ENCODE results near the gene ADAMTS15.

ADAMTS15 gene

DNA sequence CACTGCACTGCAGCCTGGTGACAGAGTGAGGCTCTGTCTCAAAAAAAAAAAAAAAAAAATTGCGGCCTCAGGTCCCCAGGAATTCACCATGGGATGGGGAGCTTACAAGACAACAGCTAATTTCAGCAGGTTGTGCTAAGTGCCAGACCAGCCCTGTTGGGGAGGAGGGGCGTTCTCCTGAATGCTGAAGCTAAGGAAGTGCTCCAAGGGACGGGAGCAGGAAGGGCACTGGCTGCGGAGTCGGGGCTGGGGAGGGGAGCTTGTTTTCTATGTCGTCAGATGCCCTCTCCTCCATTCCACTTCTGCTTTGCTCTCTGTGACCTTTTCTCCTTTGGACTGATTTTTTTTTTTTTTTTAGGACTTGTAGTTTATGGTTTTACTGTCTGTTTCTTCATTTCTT, 4.5 kb downstream of the ADAMTS15 start:
- TF ChIP-seq, protein P1, sequence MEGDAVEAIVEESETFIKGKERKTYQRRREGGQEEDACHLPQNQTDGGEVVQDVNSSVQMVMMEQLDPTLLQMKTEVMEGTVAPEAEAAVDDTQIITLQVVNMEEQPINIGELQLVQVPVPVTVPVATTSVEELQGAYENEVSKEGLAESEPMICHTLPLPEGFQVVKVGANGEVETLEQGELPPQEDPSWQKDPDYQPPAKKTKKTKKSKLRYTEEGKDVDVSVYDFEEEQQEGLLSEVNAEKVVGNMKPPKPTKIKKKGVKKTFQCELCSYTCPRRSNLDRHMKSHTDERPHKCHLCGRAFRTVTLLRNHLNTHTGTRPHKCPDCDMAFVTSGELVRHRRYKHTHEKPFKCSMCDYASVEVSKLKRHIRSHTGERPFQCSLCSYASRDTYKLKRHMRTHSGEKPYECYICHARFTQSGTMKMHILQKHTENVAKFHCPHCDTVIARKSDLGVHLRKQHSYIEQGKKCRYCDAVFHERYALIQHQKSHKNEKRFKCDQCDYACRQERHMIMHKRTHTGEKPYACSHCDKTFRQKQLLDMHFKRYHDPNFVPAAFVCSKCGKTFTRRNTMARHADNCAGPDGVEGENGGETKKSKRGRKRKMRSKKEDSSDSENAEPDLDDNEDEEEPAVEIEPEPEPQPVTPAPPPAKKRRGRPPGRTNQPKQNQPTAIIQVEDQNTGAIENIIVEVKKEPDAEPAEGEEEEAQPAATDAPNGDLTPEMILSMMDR (IDR thresholded peaks at IDR 0.05; ENCODE audit: borderline replicate concordance, insufficient read depth, low read depth, low read length), result no peak
- H3K4me3 ChIP-seq (ENCODE audit: low read depth, low read length), result no peak overlapping the region

DNA sequence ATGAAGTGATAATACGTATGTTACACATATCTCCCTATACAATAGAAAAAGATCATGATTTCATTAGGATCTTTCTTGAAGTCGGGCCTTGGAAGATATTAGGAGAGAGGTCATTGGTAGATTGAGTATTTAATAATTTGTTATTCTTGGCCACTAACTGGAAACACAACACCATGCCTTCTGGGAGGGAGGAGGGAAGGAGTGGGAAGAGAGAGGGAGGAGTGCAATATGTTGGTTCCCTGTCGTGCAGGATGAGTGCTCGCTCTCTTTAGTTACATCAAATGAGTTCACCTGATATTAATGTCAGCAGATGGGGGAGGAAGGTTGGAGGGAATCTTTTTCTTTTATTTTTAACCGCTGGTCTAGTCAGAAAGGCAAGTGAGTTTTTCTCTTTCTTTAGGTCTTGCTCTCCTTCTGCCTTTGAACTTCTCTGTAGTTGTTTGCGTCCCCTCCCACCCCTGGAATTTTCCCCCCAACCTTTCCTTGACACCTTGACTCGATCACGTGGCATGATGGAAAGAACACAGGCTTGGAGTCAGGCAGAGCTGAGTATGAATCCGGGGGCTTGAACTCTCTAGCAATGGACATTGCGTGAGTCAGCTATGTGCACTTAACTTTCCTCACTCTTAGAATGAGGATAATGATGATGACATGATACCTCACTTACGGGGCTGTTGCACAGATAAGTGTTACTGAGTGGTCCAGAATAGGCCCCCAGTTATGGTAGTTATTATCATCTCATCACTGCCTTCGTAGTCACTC, 6.2 kb downstream of the ADAMTS15 start:
- no peak overlapping the region for H3K4me3 ChIP-seq (ENCODE audit: low read depth, low read length)
- TF ChIP-seq, protein P1 (IDR thresholded peaks at IDR 0.05; ENCODE audit: borderline replicate concordance, insufficient read depth, low read depth, low read length), result no peak

DNA sequence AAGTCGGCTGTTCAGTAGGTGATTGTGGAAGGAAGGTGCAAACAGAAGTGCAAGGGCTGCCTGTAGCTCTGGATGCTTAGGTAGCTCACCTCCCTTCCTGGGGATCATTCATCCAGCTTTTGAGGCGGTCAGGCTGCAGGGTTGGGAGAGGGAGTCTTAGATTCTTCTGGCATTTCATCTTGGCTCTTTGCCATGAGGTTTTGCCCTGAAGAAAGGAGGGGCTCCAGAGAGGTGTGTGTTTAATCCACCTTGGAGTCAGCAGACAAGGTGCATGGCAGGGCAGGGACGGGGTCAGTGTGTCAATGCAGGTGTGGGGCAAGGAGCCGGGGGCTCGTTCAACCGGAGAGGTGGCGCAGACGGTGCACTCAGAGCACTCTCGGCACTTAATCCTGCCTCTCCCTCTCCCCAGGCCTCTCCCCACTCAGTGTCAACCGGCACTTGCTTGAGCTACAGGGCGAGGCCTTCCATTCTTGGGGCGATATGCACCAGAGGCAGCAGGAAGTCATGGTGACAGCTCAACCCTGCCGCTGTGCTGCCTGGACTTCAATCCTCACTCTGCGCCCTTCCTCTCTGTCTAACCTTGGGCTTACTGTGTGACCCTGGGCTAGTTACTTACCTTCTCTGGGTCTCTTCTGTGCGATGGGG, 7.2 kb downstream of the ADAMTS15 start:
- no peak overlapping the region for H3K4me3 ChIP-seq (ENCODE audit: low read depth, low read length)
- TF ChIP-seq, protein P1 (IDR thresholded peaks at IDR 0.05; ENCODE audit: borderline replicate concordance, insufficient read depth, low read depth, low read length), result no peak

DNA sequence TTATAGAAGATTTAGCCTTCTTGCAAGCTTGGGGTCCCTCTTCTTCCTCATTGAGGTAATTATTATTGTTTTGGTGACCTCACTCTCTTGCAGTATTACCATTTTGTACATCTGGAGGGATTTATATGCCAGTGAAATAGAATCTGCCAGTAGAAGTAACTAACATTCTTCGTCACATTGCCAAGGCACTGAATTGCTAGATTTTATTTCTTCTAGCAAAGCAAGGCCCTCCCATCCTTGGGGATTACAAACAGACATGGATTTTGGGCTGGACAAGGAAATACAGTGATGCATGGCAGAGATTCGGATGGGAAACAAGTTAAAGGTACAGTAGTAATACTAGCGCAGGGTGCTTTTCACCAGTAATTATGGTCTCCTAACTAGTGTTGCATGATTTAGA, 7.8 kb downstream of the ADAMTS15 start:
- no peak overlapping the region for H3K4me3 ChIP-seq (ENCODE audit: low read depth, low read length)
- TF ChIP-seq, protein P1 (IDR thresholded peaks at IDR 0.05; ENCODE audit: borderline replicate concordance, insufficient read depth, low read depth, low read length), result no peak

DNA sequence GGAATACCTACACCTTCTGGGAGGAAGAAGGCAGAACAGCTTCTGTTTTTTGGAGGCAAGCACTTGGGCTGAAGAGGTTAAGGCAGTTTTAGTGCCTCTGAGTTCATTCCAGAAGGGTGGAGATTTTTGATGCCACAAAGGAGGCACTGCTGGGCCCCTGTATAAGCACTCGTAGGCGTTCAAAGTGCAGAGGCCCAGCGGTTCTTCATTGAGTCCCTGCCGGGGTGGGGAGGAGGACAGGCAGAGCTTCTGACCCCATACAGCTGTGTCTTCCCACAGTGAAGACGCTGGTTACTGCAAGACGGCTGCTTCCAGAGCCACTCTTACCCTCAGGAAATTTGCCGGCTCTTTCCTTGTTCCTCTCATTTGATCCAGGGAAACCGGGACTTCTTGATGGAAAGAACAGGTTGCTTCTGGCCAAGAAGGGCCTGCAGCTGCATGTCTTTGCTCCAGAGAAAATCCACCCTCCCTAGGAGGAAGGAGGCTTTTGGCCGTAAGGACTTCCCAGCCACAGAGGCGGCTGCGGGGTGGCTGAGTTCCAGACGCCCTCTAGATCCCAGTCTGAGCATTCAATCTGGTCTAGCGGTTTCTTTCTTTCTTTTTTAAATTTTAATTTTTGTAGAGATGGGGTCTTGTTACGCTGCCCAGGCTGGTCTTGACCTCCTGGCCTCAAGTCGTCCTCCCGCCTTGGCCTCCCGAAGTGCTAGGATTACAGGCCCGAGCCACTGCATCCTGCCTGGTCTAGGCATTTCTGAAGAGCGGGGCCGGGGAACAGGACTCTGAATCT, 9.4 kb downstream of the ADAMTS15 start:
- TF ChIP-seq, protein P1 (IDR thresholded peaks at IDR 0.05; ENCODE audit: borderline replicate concordance, insufficient read depth, low read depth, low read length), result no peak
- no peak overlapping the region for H3K4me3 ChIP-seq (ENCODE audit: low read depth, low read length)

DNA sequence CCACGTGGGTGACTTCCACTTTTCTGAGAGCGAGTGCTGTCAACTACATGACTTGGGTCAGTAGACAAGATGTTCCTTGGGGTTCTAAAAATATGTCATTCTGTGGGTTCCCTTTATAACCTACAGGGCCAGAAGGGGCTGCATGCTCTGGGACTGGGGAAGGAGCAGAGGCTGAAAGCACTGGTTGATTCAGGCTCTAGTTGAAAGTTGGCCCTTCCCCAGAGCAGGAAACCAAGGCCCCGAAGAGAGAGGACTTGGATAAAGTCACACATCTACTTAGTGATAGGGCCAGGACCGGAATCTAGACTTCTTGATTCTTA, 9.9 kb downstream of the ADAMTS15 start:
- TF ChIP-seq, protein P1 (IDR thresholded peaks at IDR 0.05; ENCODE audit: borderline replicate concordance, insufficient read depth, low read depth, low read length), result no peak
- H3K4me3 ChIP-seq (ENCODE audit: low read depth, low read length), result no peak overlapping the region
